HG03066 (cell line): ENCODE measurements around the gene PHC2.
"Not testable (repeated sequence)": the region's sequence is repeated elsewhere in the genome, so short reads cannot be mapped to it uniquely, and the experiment has no call there.

ENCODE experiments used
- ATAC-seq: cut with Tn5 transposase; IDR thresholded peaks from one replicate; pipeline ENCODE4 v1.9.1; 2021; ENCODE audit warnings: low read depth; ENCODE audit not compliant: unreplicated experiment

PHC2 gene

GRCh38 chr1:33319949-33320618, 110.8 kb downstream of the PHC2 start:
- no peak for ATAC-seq

GRCh38 chr1:33319186-33319948, 111.5 kb downstream of the PHC2 start:
- no peak for ATAC-seq

GRCh38 chr1:33317946-33318345, 112.9 kb downstream of the PHC2 start:
- ATAC-seq = no peak

- no peak for ATAC-seq
These were observed 113.5 kb downstream of the PHC2 start for GRCh38 chr1:33317354-33317753.

GRCh38 chr1:33316601-33317000, 114.3 kb downstream of the PHC2 start:
- ATAC-seq = no peak

GRCh38 chr1:33314416-33314815, 116.5 kb downstream of the PHC2 start:
- no peak for ATAC-seq

- ATAC-seq = no peak
These were observed 118.5 kb downstream of the PHC2 start for GRCh38 chr1:33312413-33312749.

GRCh38 chr1:33311706-33312412, 119.0 kb downstream of the PHC2 start:
- ATAC-seq = no peak

GRCh38 chr1:33310702-33311101, 120.2 kb downstream of the PHC2 start:
- no peak for ATAC-seq

- not testable (repeated sequence) for ATAC-seq
These were observed 121.5 kb downstream of the PHC2 start for GRCh38 chr1:33309351-33309750.

- no peak for ATAC-seq
These were observed 123.4 kb downstream of the PHC2 start for GRCh38 chr1:33307494-33307864.

GRCh38 chr1:33306653-33307493, 124.0 kb downstream of the PHC2 start:
- ATAC-seq = no peak

- ATAC-seq = no peak
These were observed 124.9 kb downstream of the PHC2 start for GRCh38 chr1:33305816-33306652.

GRCh38 chr1:33305016-33305415, 125.9 kb downstream of the PHC2 start:
- ATAC-seq = no peak

- ATAC-seq = no peak
These were observed 128.6 kb downstream of the PHC2 start for GRCh38 chr1:33302325-33302724.

- no peak for ATAC-seq
These were observed 129.5 kb downstream of the PHC2 start for GRCh38 chr1:33301273-33301984.

GRCh38 chr1:33300673-33301072, 130.2 kb downstream of the PHC2 start:
- ATAC-seq = no peak

- ATAC-seq = no peak
These were observed 131.3 kb downstream of the PHC2 start for GRCh38 chr1:33299461-33300155.
